GM12878 (cell line): Measurements from ENCODE around the gene SNAPC4.

Experiments
- CREM ChIP-seq: IDR thresholded peaks from 2 replicates; pipeline ENCODE4 v1.6.1; 2014; ENCODE audit warnings: antibody characterized with exemption, low read depth
- CTCF ChIP-seq, 3 experiments: IDR thresholded peaks in 2 of 3; conservative IDR thresholded peaks in 1 of 3; 2 replicates each; pipeline ENCODE4 v1.5.1; 2011; ENCODE audit warnings: low read depth in 3 of 3, low read length in 3 of 3, mild to moderate bottlenecking in 3 of 3, control low read depth in 2 of 3, moderate library complexity in 2 of 3, inconsistent platforms in 1 of 3, mixed read lengths in 1 of 3; ENCODE audit not compliant: control insufficient read depth in 2 of 3, insufficient read depth in 1 of 3; ENCODE audit errors: extremely low read depth in 1 of 3
- HDAC2 ChIP-seq: fragments of 200-600 bp; sonication (generic); IDR thresholded peaks from 2 replicates; pipeline ENCODE4 v1.6.1; 2017
- MAX ChIP-seq: IDR thresholded peaks from 2 replicates; pipeline ENCODE4 v1.6.1; 2012; ENCODE audit warnings: low read depth, low read length, improper control_type of control experiment
- POLR2AphosphoS2 ChIP-seq: IDR thresholded peaks from 2 replicates; pipeline ENCODE4 v1.6.1; 2011; ENCODE audit warnings: low read depth, mild to moderate bottlenecking, low read length, improper control_type of control experiment, moderate library complexity
- POLR2AphosphoS5 ChIP-seq: IDR thresholded peaks from 2 replicates; pipeline ENCODE4 v1.6.1; 2011; ENCODE audit warnings: mild to moderate bottlenecking, low read length, inconsistent platforms
- SMAD1 ChIP-seq: fragments of 450-650 bp; IDR thresholded peaks from 2 replicates; pipeline ENCODE4 v1.6.1; 2018; ENCODE audit warnings: mild to moderate bottlenecking, low read depth; ENCODE audit not compliant: partially characterized antibody
- ZNF217 ChIP-seq: fragments of 450-650 bp; IDR thresholded peaks from 2 replicates; pipeline ENCODE4 v1.6.1; 2017; ENCODE audit warnings: antibody characterized with exemption, mild to moderate bottlenecking
- ZZZ3 ChIP-seq: IDR thresholded peaks from 2 replicates; pipeline ENCODE4 v1.6.1; 2011; ENCODE audit warnings: low read depth; ENCODE audit not compliant: control insufficient read depth, insufficient read length

GRCh38 chr9:136375096-136375495 is 24.9 kb downstream of the SNAPC4 start:
- no peak for TF ChIP-seq POLR2AphosphoS5
- TF ChIP-seq MAX = no peak
- no peak for TF ChIP-seq ZNF217
- TF ChIP-seq SMAD1 = no peak
- TF ChIP-seq ZZZ3 = no peak
- no peak for TF ChIP-seq CTCF (IDR thresholded peaks at IDR 0.05 in 2 of 3, conservative IDR thresholded peaks at IDR 0.05 in 1 of 3; ENCODE audit: control insufficient read depth in 2 of 3, extremely low read depth in 1 of 3, insufficient read depth in 1 of 3, low read depth in 3 of 3, low read length in 3 of 3)
- no peak for TF ChIP-seq POLR2AphosphoS2
- no peak for TF ChIP-seq CREM
- no peak for TF ChIP-seq HDAC2
